Stimulated activated CD4-positive, alpha-beta T cell treated with anti-CD3 and anti-CD28 coated beads, Interleukin-4, amount 100 ng/mL, for 1 hour (primary cell): ENCODE data around the gene TAF1L.
A peak's percentile ranks its signal among the peaks of the same experiment; 100 is the strongest.

Experiments used
- DNase-seq: peaks from one replicate; pipeline ENCODE4 v3.0.0-alpha.2; 2020

The TAF1L gene

GRCh38 chr9:32587901-32588300 lies 47.6 kb downstream of the TAF1L start:
- DNase-seq = no peak

DNA sequence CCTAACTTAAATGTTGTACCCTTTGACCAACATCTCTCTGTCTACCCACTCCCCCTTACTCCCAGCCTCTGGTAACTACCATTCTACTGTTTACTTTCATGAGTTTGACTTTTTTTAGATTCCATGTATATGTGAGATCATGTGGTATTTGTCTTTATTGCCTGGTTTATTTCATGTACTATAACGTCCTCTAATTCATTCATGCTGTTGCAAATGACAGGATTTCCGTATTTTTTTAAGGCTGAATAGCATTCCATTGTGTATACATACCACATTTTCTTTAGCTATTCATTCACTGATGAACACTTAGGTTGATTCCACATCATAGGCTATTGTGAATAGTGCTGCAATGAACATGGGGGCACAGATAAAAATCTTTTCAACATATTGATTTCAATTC lies 50.7 kb downstream of the TAF1L start:
- DNase-seq = no peak

- no peak for DNase-seq
Observed at GRCh38 chr9:32581512-32582143, 53.8 kb downstream of the TAF1L start.

GRCh38 chr9:32580631-32581300 lies 54.7 kb downstream of the TAF1L start:
- DNase-seq = no peak

DNA sequence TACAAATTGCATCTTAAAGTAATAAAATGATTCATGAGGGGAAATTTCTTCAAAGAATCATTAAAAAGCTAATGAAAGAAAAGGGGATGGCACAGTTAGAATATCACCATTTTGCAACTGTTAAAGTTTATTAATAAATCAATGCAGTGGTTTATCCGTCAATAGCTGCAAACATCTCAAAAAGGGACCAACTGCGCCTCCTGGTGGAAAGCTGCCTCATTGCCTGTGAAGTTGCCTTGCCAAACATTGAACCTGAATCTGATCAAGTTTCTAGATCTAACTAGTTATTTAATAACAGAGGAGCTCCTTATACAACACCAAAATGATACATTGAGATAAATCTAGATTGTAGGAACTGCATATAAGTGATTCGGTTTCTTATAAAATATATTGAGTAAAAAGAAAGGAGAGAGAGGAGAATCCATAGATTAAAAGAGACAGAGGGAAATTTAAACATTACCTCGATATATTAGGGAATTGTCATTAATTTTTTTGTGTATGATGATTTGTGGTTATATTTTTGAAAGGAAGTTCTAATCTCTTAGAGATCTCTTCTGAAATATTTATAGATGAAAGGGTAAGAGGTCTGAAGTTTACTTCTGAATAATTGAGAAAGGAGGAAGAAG lies 55.6 kb downstream of the TAF1L start:
- peak; percentile 79 for DNase-seq
